HG03139 (cell line): Measurements from ENCODE around the gene MCM6.
"Not testable (repeated sequence)": the region's sequence is repeated elsewhere in the genome, so short reads cannot be mapped to it uniquely, and the experiment has no call there.

Experiments used
- ATAC-seq: cut with Tn5 transposase; IDR thresholded peaks from one replicate; pipeline ENCODE4 v1.9.1; 2021; ENCODE audit not compliant: unreplicated experiment

The MCM6 gene

GRCh38 chr2:135822855-135823254 lies 53.4 kb downstream of the MCM6 start:
- ATAC-seq = no peak

DNA sequence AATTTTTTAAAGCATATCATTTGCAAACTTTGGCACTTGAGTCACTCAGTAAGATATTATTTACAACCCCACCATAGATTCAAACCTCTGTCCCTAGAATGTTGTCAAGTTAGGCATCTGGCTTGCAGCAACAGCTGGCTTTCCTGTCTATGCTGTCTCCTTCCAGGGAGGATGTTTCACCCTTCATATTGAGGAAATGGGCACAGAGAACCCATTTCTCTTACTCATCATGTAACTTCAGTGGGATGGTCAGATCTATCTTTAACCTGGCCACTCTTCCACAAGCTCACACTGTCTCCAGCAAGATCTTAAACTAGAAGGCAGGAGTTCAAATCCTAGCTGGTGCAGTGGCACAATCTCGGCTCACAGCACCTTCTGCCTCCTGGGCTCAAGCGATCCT lies 55.1 kb downstream of the MCM6 start:
- ATAC-seq = no peak

DNA sequence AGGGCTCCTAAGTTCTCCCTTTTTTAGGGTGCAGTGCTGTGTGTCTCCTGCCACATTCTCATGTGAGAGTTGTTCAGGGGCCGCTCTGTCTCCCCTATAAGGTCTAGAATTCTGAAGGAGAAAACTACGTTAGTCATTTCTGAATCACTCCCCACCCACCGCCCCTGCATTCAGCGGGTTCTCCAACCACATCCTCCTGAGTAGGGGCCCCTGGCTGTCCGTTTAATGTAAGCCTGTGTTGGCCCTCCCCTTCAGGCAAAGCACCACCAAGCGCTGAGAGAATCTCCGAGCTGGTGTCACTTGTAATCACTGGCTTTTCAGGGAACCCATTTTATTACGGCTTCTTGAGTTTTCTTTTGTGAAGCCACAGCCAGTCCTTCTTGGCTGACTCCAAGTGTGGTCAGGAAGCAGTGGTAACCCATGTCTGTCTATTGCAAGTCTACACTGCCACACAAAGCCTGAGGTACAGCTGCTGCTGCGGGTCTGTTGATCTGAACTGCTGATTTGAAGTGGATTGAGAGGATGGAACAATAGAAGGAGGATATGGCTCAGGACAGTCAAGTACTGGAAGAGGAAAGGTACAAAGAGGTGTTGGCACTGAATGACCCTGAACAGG lies 56.1 kb downstream of the MCM6 start:
- peak; percentile 89 for ATAC-seq

- no peak for ATAC-seq
These were observed 57.2 kb downstream of the MCM6 start for GRCh38 chr2:135818937-135819610.

- no peak for ATAC-seq
These were observed 58.3 kb downstream of the MCM6 start for GRCh38 chr2:135817951-135818350.

DNA sequence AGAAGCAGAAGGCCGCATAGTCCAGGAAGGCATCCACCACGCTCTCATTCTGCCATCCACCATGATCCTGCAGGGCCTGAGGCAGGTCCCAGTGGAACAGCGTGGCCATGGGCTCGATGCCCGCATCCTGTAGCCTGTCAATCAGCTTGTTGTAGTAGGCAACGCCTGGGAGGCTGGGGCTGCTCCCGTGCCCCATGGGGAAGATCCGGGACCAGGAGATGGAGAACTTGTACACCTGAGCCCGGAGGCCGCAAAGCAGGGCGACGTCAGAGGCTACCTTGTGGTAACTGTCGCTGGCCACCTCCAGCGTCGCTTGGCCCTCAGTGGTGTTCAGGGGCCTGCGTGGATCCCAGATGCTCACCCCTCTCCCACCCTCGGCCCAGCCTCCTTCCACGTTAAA lies 58.8 kb downstream of the MCM6 start:
- no peak for ATAC-seq

DNA sequence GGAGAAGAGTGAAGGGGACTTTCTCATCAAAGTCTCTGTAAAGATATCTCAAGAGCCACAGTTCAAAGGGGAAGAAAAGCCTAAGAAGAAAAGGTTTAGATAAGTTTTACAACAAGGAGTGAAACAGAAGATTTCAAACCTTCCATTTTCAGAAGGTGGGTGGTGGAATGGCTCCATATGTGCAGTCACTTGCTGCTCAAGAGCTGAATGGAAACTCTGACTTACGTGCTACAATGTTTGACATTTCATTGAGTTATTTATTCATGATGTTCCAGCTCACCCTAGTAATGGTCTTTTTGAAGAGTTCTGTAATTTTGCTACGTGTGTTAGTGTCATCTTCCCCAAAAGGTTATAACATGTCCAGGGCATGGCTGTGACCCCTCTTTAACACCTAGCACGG lies 61.0 kb downstream of the MCM6 start:
- ATAC-seq = no peak

- no peak for ATAC-seq
These were observed 63.2 kb downstream of the MCM6 start for GRCh38 chr2:135812907-135813511.

DNA sequence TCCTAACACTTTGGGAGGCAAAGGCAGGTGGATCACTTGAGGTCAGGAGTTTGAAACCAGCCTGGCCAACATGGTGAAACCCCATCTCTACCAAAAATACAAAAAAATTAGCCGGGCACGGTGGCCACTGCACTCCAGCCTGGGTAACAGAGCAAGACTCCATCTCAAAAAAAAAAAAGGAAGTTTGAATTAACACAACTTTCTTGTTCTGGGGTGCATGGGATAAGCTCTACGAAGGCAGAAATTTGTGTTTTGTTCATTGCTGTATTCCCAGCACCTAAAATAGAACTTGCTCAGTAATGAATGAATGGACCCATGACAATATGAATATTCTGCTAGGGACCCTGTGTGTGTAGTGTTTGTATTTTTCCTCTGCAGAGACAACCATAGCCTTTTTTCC lies 68.4 kb downstream of the MCM6 start:
- ATAC-seq = not testable (repeated sequence)

DNA sequence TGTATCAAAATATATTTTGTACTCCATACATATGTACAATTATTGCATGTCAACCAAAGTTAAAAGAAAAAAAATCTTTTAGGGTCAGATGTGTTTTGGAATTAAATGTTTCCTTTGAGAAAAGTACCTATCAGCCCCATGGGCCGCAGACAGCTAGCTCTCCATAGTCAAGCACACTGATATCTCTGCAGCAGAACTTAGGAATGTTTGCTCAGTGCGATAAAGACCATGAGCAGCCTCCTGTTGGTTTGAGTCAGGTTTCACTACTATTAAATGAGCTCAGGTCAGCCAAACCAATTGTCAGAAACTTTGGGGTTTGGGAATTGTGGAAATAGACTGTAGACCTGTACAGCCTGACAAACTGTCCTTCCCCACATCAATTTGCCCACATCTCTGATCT lies 73.0 kb downstream of the MCM6 start:
- ATAC-seq = no peak

- no peak for ATAC-seq
These were observed 73.9 kb downstream of the MCM6 start for GRCh38 chr2:135802350-135802749.

DNA sequence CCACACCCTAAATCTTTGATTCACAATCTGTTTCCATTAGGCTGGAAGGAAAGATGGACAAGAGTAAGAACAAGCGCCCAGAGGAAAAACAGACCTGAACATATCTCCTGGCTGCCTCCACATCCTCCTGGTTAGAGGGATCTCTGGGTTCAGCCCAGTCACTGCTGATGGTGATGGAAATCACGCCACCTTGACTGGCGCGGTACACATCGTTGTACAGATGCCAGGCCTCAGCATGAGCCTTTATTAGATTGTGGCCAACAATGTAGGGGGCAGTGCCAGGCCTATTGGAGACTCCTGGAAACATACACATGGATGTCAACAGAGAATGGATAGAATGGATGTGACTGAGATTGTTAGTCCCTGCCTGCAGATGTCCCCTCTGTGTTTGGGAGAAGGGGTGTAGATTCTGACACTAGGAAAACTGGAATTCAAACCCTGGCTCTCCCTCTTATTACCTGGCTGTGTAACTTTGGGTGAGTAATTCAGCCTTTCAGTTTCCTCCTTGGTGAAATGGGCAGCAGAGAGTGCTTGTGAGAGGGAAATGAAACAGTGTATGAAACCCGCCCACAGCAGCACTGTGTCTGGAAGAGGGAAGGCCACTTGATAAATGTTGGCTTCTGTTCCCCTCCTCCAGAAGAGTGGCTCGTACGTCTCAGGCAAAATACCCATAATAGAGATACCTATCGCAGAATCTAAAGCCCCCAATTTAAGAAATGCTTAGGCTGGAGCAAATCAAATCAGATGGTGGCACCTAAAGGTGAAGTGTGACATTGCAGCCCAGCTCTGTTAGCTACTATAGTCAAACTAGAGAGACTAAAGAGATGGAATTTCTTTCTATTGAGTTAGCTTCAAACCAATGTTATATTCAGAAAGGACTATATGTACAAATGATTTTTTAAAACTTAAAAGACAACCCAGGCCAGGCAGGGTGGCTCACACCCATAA lies 75.5 kb downstream of the MCM6 start:
- no peak for ATAC-seq

GRCh38 chr2:135799738-135800137 lies 76.5 kb downstream of the MCM6 start:
- ATAC-seq = no peak

DNA sequence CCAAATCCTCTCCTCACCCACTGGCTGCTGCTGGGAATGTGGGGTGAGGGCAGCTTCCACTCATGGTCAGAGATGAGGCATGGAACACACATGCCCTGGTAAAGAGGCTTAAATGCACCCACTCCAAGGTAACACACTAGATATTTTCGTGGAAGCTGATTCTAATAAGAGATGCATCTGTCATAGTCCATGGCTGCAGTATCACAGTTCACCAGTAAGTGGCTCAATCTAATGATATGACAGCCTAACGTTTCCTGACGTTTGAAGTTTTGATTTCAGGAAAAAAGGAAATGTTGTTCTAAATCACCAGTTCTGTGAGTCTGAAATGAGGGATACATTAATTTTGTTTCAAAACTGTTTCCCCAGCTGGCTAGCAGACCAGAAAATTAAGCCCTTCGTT lies 77.5 kb downstream of the MCM6 start:
- ATAC-seq = no peak

- ATAC-seq = no peak
These were observed 78.0 kb downstream of the MCM6 start for GRCh38 chr2:135798275-135798705.

DNA sequence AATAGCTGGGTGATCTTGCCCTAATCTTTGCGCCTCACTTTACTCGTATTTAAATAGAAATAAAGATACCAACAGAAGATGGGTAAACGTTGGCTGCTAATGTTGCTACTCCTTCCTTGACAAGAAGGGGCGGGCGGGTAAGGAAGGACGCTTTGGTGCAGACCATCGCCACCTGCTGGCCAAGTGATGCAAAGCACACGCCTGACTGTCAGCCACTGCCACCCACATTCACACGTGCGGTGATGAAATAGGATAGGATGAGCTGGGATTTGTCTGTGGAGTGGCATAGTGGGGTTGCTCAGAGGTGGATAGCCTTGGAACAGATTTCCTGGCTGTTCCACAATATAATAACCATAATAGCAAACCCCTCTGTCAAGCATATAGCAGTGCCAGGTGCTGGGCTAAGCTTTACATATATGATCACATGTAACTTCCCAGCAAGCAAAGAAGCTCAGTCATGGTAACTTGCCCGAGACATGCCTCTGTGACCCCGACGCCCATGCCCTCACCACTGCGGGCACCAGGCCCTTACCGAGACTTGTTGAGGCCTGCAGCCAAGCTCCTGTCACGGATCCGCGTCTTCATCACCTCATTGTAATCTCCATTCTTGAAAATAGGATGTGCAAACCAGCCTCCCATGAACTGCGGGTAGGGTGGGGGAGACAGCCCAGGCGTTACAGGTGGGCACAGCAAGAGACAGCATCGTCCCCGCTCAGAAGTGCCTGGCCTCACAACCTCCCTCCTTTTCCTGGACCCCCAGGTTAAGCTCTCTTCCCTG lies 78.6 kb downstream of the MCM6 start:
- peak; percentile 77 for ATAC-seq

- ATAC-seq = no peak
These were observed 79.6 kb downstream of the MCM6 start for GRCh38 chr2:135796606-135797005.

DNA sequence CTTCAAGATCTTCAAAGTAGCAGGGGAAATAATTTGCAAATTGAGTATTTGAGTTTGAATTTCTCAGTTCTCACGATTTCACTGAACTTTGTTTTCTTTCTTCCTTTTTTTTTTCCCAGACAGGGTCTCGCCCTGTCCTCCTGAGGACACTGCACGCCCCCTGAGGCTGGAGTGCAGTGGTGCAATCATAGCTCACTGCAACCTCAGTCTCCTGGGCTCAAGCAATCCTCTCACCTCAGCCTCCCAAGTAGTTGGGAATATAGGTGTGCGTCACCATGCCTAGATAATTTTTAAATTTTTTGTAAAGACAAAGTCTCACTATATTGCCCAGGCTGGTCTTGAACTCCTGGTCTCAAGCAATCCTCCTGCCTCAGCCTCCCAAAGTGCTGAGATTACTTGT lies 80.6 kb downstream of the MCM6 start:
- ATAC-seq = not testable (repeated sequence)

DNA sequence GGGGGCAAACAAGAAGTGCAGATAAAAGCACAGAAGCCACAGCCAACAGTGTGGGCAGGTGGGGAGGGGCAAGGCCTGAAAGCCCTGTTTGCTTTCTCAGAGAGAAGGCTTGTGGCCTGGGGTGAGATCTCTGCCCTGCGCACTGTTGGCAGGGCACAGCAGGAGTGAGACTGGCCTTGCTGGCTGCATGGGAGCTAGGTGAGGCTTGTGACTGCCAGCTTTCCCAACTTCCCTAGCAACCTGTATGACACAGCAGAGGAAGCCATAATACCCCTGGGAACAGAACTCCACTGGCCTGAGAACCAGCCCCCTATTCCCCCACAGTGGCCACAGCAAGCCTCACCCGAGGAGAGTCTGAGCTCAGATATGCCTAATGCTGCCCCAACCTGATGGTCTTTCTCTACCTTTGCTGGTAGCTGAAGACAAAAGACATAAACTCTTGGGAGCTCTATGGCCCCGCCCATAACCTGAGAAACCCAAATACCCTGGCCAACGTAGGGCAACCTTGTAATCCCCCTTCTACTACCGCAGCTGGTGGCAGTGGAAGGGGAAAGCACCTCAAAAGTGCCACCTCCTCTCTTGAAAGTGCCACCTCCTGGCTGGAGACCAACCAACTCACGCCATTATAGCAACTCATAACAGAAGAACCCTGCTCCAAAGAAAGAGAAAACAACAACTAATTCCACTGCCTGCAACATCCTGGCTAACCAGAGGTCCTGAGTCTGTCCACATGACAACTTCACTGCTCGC lies 83.7 kb downstream of the MCM6 start:
- ATAC-seq = no peak
